Dedifferentiated amniotic fluid mesenchymal stem cell (primary cell): ENCODE data around the gene HSD17B4.
"Not testable (repeated sequence)": the region's sequence is repeated elsewhere in the genome, so short reads cannot be mapped to it uniquely, and the experiment has no call there.

Source experiments
- DNase-seq: peaks from one replicate; pipeline ENCODE4 v3.0.0-alpha.2; 2016; ENCODE audit errors: extremely low spot score

The HSD17B4 gene, protein sequence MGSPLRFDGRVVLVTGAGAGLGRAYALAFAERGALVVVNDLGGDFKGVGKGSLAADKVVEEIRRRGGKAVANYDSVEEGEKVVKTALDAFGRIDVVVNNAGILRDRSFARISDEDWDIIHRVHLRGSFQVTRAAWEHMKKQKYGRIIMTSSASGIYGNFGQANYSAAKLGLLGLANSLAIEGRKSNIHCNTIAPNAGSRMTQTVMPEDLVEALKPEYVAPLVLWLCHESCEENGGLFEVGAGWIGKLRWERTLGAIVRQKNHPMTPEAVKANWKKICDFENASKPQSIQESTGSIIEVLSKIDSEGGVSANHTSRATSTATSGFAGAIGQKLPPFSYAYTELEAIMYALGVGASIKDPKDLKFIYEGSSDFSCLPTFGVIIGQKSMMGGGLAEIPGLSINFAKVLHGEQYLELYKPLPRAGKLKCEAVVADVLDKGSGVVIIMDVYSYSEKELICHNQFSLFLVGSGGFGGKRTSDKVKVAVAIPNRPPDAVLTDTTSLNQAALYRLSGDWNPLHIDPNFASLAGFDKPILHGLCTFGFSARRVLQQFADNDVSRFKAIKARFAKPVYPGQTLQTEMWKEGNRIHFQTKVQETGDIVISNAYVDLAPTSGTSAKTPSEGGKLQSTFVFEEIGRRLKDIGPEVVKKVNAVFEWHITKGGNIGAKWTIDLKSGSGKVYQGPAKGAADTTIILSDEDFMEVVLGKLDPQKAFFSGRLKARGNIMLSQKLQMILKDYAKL

DNA sequence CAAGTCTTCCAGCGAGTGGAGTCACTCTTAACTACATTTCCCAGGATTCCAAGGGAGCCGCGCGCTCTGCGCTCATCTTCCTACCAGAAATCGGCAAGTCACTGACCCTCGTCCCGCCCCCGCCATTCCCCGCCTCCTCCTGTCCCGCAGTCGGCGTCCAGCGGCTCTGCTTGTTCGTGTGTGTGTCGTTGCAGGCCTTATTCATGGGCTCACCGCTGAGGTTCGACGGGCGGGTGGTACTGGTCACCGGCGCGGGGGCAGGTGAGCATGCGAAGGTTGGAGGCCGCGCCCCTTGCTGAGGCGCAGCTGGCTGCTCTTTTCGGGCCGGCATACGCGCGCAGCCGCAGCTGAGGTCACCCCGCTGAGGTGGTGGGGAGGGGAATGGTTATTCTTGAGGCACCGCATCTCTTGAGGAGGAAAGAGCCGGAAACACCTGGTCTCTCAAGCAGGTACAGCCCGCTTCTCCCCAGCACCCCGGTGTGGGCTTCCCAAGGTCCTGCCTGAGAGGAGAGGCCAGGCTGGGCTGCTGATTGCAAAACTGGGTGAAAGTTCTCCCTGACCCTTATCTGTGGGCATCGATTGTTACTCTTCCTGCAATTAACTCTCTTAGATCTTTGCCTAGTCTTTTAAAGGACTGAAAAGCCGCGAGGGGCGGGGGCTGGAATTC, at the start of gene HSD17B4:
Gene HSD17B4, plus strand, starts transcription at position 125 of the 667 bp plus-strand sequence. Its CDS starts 79 bp downstream, at position 204.
- peak; percentile 88 for DNase-seq

DNA sequence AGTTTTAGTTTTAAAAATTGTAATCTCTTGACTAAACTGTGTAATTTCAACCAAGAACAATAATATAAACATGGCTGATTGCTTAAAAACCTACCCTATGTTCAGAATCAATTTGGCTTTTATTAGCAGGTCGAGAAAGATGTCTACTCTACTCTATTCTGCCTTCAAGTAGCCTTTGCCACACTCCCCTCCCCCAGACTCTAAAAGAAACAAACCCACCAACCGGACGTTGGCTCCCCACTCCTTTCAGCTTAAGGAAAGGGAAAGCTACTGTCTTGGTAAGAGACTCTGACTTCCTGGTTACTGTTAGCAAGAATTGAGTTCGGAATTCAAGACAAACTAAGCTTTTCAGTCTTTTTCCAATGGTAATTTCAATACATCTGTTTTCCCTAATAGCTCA, 49.7 kb upstream of the HSD17B4 start:
- no peak for DNase-seq

DNA sequence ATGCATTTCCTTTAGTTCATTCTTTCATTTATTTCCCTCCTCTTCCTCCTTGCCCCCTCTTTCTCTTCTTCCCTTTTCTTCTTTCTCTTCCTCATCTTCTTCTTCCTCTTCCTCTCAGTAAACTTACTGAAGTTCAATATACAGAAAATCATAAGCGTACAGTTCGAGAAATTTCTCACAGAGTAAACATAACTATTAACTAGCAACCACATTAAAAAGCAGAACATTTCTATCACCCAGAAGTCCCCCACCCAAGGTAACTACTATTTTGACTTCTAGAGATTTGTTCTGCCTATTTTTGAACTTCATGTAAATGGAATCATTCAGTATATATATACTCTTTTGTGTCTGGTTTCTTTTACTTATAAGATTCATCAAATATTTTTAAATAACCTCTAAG, 48.3 kb upstream of the HSD17B4 start:
- no peak for DNase-seq

DNA sequence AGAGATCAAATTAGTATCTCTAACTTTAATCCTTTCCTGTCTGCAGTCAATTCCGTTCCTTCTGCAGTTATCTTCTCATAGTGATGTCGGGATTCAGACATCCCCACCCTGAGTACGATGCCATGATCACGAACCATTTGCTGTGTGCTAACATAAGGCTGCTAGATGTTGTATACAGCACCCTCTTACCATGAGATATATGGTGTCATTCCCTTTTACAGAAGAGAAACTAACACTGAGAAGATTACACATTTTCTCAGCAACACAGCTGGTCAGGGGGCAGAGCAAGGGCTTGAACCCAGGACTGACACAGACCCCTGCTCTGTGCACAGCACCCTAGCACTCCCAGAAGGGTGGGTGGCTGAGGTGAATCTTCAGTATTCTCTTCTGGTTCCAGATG, 46.9 kb upstream of the HSD17B4 start:
- DNase-seq, result no peak

DNA sequence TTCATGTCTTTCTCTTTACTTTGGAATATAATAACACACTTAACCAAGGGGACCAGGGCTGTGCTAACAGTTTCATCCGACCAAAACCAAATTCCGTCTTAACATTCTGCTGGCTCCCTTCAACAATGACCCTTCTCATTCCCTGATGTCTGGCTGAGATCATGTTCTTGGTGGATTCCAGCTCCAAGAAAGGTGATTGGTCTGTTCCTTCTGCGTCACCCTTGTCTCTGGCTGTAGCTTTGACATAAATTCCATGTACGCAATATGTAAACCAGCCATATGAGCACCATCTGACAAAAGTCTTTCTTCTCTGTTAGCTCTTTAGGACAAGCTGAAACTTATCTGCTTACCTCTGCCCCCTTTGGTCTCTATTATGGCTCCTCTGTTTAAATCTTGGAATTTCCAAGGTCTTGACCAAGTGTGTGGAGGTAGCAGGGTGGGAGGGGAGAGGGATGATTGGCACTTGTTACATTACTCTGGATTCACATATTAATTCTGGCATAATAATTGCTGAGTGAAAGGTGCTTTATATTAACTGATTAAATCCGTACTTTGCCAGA, 45.7 kb upstream of the HSD17B4 start:
- no peak for DNase-seq

DNA sequence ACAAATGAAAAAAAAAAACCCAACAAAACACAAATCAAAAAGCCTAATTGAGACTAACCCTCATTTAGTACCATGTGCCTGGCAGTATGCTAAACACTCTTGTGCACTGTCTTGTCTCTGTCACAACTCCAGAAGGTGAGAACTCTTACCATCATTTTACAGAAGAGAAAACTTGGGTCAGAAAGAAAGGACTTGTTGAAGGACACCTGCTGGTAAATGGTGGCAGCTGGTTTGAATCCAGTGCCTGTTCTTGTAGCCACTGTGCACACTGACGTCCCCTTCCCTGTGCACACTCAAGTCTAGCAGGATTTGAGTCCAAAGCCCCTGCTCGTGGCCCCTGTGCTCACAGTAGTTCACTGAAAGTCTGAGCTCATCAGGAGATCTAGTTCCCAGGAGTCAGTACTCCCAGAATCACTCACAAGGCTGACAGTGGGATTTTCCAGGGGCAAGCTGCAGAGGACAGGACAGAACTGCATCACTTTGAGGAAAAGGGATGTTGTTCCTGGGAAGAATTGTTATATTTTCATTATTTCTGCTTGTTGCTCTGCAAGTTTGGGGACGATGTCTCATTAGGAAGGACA, 43.0 kb upstream of the HSD17B4 start:
- DNase-seq, result no peak

DNA sequence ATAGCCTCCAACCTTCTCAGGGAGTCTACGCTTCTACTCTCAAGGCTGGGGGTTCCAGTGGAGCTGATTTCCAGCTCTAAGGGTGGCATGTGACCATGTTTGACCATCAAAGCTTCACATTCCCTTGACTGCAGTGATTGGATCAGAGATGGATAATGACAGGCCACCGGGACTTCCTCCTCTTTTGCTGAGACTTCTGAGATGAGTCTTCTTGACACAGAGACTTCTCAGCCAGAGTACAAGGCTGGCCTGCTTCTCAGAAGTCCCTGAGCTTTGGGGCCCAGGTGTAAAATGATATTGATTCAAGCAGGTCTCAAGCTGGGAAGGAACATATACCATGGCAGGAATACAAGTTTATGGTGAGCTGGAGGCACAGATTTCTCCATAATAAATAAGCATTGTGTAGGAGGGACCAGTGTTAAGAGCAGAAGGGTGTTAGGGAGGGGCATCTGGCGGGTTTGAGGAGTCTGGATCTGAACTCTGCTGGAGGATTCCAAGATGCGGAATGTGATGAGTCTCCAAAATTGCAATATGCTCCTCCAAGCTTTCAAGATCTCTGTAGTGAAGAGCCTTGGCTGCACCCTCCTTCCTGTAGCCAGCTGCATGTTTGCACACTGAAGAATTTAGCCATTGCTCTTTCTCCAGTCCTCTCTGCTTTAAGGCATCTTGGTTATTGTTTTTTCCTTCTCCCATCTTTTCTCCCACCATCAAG, 41.7 kb upstream of the HSD17B4 start:
- DNase-seq, result no peak

DNA sequence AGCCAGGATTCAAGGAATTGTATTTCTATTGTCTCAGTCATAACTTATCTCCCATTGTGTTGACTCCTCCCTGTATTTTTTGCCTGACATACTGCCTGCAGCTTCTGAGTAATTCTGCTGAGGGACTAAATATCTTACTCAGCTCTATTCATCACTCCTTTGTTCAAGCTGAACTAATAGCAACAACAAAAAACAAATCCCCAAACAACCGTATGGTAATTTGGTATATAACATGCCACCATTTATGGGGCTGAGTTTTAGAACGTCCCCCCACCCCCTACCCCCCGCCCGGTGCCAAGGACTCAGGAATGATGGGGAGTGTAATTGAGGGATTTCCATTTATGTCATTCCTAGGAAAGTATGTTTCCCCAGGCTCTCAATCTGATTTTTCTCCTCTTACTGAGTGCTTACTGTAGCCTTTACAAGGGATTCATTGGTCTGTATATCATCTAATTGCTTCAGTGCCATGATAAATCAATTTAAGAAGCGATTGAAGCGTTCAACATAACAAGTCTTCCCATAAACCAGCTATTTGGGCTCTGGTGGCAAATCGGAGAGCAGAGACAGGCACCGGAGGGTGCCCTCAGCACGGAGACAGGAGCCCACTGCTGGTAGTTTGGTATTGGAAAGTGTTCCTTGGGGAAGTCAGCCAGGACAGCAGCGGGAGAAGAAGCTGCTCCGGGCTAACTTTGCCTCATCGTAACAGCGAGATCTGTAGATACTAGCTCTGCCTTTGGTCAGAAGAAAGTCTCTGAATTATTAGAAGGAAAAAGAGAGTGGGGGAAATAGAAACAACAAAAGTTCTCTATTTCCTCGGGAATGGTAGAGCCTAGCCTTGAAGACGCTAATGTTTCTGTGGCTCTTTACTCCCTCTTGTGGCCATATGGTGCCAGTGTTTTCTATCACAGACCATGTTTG, 40.7 kb upstream of the HSD17B4 start:
- peak; percentile 86 for DNase-seq

DNA sequence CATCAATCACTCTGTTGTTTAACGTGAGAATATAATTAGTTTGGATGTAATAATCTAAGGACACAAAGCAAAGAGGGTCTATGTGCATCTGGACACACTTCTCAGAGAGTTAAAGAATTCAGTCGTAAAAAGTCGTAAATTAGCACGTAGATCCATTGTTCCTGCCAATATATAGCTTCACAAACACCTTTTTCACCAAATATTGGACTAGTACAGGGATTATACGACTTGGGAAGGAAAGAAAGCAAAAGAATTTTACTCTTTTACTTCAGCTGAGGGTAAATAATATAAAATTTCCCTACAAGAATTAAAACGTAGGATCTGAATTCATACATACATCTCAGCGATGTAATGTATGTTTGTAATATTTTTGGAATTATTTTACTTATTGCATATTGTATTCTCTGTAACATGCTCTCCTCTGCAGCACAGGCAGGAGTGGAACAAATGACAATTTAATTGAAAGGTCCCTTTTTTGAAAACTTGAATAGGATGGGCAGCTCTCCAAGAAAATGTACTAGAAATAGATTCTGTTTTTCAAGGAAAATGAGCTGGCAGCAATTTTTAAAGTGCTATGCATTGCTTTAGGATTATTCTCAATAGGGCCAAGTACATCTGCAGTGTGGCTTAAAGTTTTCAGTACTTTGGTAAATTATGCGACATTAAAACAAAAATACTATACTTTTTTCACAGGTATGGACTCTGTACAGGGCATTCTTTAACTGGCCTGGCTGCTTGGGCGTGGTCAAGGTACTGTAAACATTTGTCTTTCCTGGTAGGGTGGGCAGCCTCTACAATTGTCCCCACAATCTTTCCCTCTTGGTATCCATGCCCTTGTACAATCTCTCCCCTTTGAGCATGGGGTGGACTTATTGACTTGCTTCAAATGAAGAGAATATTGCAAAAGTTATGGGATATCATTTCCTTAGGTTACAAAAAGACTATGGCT, 39.7 kb upstream of the HSD17B4 start:
- no peak for DNase-seq

DNA sequence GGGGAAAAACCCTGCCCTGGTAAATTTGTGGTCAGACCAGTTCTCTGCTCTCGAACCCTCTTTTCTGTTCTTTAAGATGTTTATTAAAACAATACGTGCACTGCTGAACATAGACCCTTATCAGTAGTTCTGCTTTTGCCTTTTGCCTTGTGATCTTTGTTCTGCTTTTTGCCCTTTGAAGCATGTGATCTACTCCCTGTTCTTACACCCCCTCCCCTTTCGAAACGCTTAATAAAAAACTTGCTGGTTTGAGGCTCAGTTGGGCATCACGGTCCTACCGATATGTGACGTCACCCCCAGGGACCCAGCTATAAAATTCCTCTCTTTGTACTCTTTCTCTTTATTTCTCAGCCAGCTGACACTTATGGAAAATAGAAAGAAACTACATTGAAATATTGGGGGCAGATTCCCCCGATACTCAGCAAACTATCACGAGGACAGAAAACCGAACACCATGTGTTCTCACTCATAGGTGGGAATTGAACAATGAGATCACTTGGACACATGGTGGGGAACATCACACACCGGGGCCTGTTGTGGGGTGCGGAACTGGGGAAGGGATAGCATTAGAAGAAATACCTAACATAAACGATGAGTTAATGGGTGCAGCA, 38.1 kb upstream of the HSD17B4 start:
- not testable (repeated sequence) for DNase-seq

DNA sequence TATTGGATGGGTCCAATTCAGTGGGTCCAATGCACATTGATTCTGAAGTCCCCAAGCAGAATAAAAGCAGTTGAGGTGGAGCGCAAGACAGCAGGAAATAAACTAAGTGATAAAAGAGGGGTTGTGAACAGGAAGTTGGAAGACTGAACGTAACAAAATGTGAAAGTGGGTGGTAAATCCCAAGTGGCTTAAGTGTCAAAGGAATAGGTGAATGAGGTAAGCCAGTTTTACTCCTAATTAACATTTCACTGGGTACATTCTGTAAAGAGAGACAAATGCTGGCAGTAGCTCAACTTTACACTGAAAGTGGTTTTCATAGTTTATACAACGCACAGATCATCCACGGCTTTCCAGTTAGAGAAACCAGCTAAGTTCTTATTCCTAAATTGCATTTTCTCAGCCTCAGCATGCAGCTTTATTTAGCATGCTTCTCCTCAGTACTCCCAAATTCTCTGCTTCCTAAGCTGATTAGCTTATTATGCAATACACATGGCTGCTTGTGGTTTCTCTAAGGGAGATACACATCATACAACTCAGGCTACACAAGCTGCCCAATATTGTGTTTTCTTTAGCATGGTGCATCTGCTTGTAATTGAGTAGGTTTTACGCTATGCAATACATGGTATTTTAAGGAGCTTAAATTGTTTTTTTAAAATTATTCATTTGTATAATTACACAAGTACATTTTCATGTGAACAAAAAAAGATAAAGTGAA, 34.2 kb upstream of the HSD17B4 start:
- peak; percentile 90 for DNase-seq

DNA sequence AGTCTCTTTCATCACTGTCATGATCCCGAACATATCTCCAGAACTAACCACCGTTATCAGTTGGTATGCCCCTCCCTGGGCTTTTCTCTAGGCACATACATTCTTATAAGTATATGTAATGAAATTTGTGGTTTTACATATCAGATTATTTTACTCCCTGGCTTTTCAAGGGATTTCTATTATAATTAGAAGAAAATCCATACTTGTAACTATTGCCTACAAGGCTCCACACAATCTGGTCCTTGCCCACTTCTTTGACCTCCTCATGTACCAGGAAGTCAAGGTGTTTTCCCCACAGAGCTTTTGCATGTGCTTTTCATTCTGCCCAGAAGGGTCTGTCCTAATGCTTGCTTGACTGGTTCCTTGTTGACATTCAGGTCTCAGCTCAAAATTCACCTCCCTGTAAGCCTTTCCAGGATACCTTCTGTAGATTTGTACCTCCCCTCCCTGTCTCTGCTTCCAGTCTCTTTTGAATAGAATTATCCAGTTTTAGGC, 33.6 kb upstream of the HSD17B4 start:
- DNase-seq, result no peak

DNA sequence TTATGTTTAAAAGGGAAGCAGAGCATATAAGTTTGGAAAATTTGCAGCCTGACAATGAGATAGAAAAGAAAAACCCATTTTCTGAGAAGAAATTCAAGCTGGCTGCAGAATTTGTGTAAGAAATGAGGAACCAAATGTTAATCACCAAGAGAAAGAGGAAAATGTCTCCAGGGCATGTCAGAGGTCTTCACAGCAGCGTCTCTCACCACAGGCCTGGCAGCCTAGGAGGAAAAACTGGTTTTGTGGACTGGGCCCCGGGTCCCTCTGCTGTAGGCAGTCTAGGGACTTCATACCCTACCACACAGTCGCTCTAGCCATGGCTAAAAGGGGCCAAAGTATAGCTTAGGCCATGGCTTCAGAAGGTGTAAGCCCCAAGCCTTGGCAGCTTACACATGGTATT, 32.1 kb upstream of the HSD17B4 start:
- no peak for DNase-seq

DNA sequence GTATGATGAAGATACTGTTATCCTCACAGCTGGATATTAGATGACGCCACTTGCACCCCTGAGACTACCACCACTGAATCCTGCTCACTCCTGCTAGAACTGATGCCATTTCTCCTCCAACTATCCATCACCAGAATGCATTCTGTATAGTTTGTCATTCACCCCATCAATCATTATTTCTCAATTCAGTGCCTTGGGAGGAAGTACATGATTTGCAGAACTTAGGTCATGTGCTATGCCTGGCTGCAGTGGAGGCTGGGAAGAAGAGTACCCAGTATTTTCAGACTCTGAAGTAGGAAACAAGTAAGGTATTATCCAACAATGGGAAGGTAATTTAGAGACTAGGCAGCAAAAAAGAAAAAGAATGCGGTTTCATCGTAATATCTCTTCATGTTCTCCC, 26.2 kb upstream of the HSD17B4 start:
- DNase-seq, result no peak

DNA sequence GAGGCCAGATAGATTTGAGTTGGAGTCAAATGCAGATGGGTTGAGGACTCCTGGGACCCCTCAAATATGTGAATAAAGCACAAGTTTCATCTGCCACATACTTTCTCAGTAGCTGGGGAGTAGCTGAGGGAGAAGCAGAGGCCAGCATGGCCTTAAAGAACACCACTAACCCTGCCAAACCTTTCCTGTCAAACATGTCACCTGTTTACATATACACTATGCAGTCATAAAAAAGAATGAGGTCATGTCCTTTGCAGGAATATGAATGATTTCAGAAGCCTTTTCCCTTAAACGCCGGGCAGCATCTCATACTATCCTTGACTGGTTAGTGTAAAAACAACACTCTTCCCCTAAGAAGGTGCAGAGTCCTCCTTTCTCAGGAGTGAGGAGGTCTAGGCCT, 25.2 kb upstream of the HSD17B4 start:
- DNase-seq, result no peak

DNA sequence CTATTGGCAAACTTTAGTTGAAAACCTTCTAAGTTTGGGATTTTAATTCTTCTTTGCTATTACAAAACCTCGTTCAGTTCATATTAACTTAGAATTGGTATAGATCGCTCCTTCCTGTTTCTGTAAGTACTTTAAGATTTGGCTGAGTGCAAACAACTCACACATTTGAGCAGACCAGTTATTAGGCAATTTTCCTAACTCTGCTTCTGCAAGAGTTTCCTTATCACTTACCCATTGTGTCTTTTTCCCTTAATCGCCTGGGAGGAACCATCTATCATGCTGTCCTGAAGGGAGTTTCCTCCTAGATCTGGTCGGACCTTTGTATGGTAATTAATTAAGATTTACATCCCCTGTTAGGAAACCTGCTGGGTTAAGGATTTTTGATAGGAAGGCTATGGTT, 24.7 kb upstream of the HSD17B4 start:
- not testable (repeated sequence) for DNase-seq

DNA sequence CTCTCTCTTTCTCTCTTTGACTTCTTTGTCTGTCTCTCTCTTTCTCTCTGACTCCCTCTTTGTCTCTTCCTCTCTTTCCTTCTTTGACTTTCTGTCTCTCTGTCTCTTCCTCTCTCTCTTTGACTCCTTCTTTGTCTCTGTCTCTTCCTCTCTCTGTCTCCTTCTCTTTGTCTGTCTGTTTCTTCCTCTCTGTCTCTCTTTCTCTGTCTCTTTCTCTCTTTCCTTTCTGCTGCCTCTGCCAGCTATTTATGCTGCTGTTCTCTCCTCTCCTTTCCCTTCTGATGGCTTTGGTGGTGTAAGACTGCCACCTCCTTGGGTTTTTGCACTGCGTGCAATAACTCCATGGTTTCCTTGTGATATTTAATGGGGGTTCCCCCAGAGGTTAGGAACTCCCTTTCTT, 24.1 kb upstream of the HSD17B4 start:
- not testable (repeated sequence) for DNase-seq

DNA sequence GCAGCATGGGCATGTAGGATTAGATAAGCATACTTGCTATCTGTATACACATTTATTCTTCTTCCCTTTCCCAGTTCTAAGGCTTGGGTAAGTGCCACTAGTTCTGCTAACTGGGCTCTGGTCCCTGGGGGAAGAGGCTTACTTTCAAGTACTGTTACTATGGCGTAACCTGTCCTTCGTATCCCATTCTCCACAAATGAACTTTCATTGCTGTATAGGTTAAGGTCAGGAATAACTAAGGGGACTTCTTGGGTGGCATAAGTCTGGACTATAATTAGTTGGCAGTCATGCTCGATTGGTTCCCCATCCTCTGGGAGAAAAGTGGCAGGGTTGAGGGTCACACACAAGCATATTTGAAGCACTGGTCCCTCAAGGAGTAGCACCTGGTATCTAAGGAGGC, 23.7 kb upstream of the HSD17B4 start:
- DNase-seq, result not testable (repeated sequence)
